Type B pancreatic cell (in vitro differentiated cells): ENCODE measurements around the gene SLC38A1. TPM values are rescaled to one million over a fixed set of nuclear protein-coding genes. Genes with fewer than 3 reads are reported as not detected.

Source experiments
- DNase-seq: peaks from one replicate; pipeline ENCODE4 v3.0.0; 2021; ENCODE audit warnings: mixed read lengths; ENCODE audit not compliant: unreplicated experiment; ENCODE audit errors: extremely low spot score
- H3K27ac Mint-ChIP-seq: 2 replicates; pipeline ENCODE4 v1.8.0; 2021; ENCODE audit warnings: mild to moderate bottlenecking, mixed read lengths
- H3K27me3 Mint-ChIP-seq: 2 replicates; pipeline ENCODE4 v1.8.0; 2021; ENCODE audit warnings: mixed read lengths
- H3K36me3 Mint-ChIP-seq: 2 replicates; pipeline ENCODE4 v1.8.0; 2021; ENCODE audit warnings: mixed read lengths
- H3K4me1 Mint-ChIP-seq: one replicate; pipeline ENCODE4 v1.8.0; 2021; ENCODE audit warnings: mixed read lengths; ENCODE audit not compliant: unreplicated experiment
- H3K4me3 Mint-ChIP-seq: 2 replicates; pipeline ENCODE4 v1.8.0; 2021; ENCODE audit warnings: mild to moderate bottlenecking, mixed read lengths
- H3K9me3 Mint-ChIP-seq: 2 replicates; pipeline ENCODE4 v1.8.0; 2021; ENCODE audit warnings: mixed read lengths
- CTCF ChIP-seq: fragments of 200-600 bp; sonication (generic); conservative IDR thresholded peaks from 2 replicates; pipeline ENCODE4 v1.5.0; 2021; ENCODE audit warnings: antibody characterized with exemption, mild to moderate bottlenecking
- total RNA-seq: library from RNA; stranded (reverse); gene quantifications from 2 replicates; pipeline ENCODE4 v1.2.1, GENCODE V29; 2021; ENCODE audit warnings: low replicate concordance

The SLC38A1 gene
- total RNA-seq, 1 donor from 2014 or later, result 99.8 TPM

GRCh38 chr12:46188170-46188569 lies 80.7 kb downstream of the SLC38A1 start:
- H3K4me3 Mint-ChIP-seq, result no peak overlapping the region
- H3K4me1 Mint-ChIP-seq, result no peaks in the 10 kb centered on the region
- DNase-seq, result no peak
- peaks cover 11% of the 10 kb centered on the region for H3K9me3 Mint-ChIP-seq
- no peak for TF ChIP-seq CTCF
- no peak overlapping the region for H3K27ac Mint-ChIP-seq
- H3K27me3 Mint-ChIP-seq, result no peaks in the 10 kb centered on the region
- peaks cover 60% of the 10 kb centered on the region for H3K36me3 Mint-ChIP-seq

- Mint-ChIP-seq H3K4me1 (no peaks in the 10 kb centered on the region), H3K27me3 (no peaks in the 10 kb centered on the region), H3K9me3 (peaks cover 5% of the 10 kb centered on the region), H3K36me3 (peaks cover 48% of the 10 kb centered on the region), H3K4me3 (no peak overlapping the region), H3K27ac (no peak overlapping the region)
- no peak for DNase-seq
- TF ChIP-seq CTCF, result no peak
Observed at GRCh38 chr12:46187023-46187422, 81.8 kb downstream of the SLC38A1 start.

- peaks cover 39% of the 10 kb centered on the region for H3K36me3 Mint-ChIP-seq
- H3K27me3 Mint-ChIP-seq, result no peaks in the 10 kb centered on the region
- H3K4me1 Mint-ChIP-seq, result no peaks in the 10 kb centered on the region
- TF ChIP-seq CTCF, result no peak
- no peak for DNase-seq
- no peak overlapping the region for H3K4me3 Mint-ChIP-seq
- H3K9me3 Mint-ChIP-seq, result peaks cover 5% of the 10 kb centered on the region
- H3K27ac Mint-ChIP-seq, result no peak overlapping the region
Observed at GRCh38 chr12:46186088-46186487, 82.8 kb downstream of the SLC38A1 start.

- no peaks in the 10 kb centered on the region for H3K4me1 Mint-ChIP-seq
- peaks cover 1% of the 10 kb centered on the region for H3K9me3 Mint-ChIP-seq
- TF ChIP-seq CTCF, result no peak
- H3K27me3 Mint-ChIP-seq, result no peaks in the 10 kb centered on the region
- H3K36me3 Mint-ChIP-seq, result peaks cover 35% of the 10 kb centered on the region
- H3K27ac Mint-ChIP-seq, result no peak overlapping the region
- no peak for DNase-seq
- H3K4me3 Mint-ChIP-seq, result no peak overlapping the region
Observed at GRCh38 chr12:46185686-46186085, 83.2 kb downstream of the SLC38A1 start.

- Mint-ChIP-seq H3K4me3 (no peak overlapping the region), H3K4me1 (no peaks in the 10 kb centered on the region), H3K36me3 (peaks cover 29% of the 10 kb centered on the region), H3K27me3 (no peaks in the 10 kb centered on the region), H3K9me3 (no peaks in the 10 kb centered on the region), H3K27ac (no peak overlapping the region)
- TF ChIP-seq CTCF, result no peak
- no peak for DNase-seq
Observed at GRCh38 chr12:46184798-46185595, 83.8 kb downstream of the SLC38A1 start.
